PFSK-1 (cell line): Measurements from ENCODE around the gene CARD10.

Experiments used
- FOXP2 ChIP-seq: optimal IDR thresholded peaks from 2 replicates; pipeline ENCODE3; 2011; ENCODE audit warnings: borderline replicate concordance, control low read depth, inconsistent platforms; ENCODE audit not compliant: insufficient read depth; ENCODE audit errors: extremely low read length, extremely low read depth
- POLR2AphosphoS5 ChIP-seq: IDR thresholded peaks from 2 replicates; pipeline ENCODE4 v1.6.1; 2012; ENCODE audit warnings: low read depth, mild to moderate bottlenecking, control low read depth, low read length, moderate library complexity
- REST ChIP-seq, 2 experiments: IDR thresholded peaks; 2 replicates each; pipeline versions ENCODE4 v1.6.1 to v1.8.0; 2011 to 2012; ENCODE audit warnings: low read depth in 2 of 2, low read length in 2 of 2, control low read depth in 1 of 2, inconsistent platforms in 1 of 2, mild to moderate bottlenecking in 1 of 2, moderate library complexity in 1 of 2; ENCODE audit not compliant: insufficient read depth in 1 of 2
- SIN3A ChIP-seq: IDR thresholded peaks from 2 replicates; pipeline ENCODE4 v1.6.1; 2012; ENCODE audit warnings: mild to moderate bottlenecking, low read length, moderate library complexity, borderline replicate concordance; ENCODE audit not compliant: insufficient read depth
- TAF1 ChIP-seq: IDR thresholded peaks from 2 replicates; pipeline ENCODE4 v1.6.1; 2012; ENCODE audit warnings: low read length, control low read depth, borderline replicate concordance; ENCODE audit not compliant: insufficient read depth

Gene CARD10

GRCh38 chr22:37474447-37475090 is 44.6 kb downstream of the CARD10 start:
- no peak for TF ChIP-seq SIN3A
- no peak for TF ChIP-seq FOXP2
- TF ChIP-seq POLR2AphosphoS5, result no peak
- TF ChIP-seq REST (IDR thresholded peaks at IDR 0.05; ENCODE audit: insufficient read depth in 1 of 2, low read depth in 2 of 2, low read length in 2 of 2), result no peak
- TF ChIP-seq TAF1, result no peak

DNA sequence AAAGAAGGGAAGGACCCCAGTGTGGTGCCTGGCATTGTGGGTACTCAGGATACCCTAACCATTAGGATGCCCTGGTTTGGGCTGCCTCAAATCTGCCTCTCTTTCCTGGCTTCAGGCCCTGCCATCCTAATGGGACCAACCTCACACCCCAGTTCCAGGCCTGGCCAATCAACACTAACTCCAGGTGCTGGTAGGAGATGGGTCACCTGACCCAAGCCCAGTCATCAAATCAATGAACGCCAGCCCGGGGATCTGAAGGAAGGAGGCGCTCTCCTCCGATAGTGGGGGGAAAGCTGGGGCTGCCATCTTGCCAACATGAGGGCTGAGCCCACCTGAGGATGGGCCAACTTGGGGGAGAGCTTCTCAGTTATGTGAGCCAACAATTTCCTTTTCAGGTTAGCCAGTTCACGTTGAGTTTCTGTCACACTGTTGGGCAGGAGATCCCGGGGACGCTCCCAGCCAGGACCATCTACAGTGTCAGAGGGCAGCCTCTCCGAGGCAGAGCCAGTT is 45.7 kb downstream of the CARD10 start:
- TF ChIP-seq REST (IDR thresholded peaks at IDR 0.05; ENCODE audit: insufficient read depth in 1 of 2, low read depth in 2 of 2, low read length in 2 of 2) (no peak), FOXP2 (no peak), SIN3A (no peak), POLR2AphosphoS5 (no peak), TAF1 (no peak)

DNA sequence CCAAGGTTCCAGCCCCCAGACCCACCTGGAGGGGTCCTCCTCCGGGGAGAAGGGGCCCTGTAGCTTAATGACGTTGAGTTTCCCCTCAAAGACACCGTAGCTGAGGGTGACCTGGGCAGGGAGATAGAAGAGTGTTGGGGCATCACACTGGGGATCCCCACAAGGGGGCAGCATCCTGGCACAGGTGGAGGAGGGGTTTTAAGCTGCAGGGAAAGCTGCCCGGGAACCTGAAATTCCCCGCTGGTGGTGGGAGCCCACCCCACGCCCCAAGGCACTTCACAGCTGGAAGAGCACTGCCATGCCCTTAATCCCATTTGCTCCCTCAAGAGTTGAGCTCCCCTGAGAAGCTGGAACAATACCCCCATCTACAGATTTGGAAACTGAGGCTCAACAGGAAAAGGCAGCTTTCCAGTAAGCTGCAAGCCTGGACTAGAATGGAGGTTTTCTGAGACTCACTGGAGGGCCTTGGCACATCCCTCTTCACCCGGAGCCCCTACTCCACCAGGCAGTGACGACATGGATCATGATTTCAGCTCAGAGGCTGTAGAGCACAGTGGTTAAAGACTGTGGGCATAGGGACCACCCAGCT is 46.7 kb downstream of the CARD10 start:
- TF ChIP-seq REST (IDR thresholded peaks at IDR 0.05; ENCODE audit: insufficient read depth in 1 of 2, low read depth in 2 of 2, low read length in 2 of 2) (no peak), SIN3A (no peak), FOXP2 (no peak), POLR2AphosphoS5 (no peak), TAF1 (no peak)

DNA sequence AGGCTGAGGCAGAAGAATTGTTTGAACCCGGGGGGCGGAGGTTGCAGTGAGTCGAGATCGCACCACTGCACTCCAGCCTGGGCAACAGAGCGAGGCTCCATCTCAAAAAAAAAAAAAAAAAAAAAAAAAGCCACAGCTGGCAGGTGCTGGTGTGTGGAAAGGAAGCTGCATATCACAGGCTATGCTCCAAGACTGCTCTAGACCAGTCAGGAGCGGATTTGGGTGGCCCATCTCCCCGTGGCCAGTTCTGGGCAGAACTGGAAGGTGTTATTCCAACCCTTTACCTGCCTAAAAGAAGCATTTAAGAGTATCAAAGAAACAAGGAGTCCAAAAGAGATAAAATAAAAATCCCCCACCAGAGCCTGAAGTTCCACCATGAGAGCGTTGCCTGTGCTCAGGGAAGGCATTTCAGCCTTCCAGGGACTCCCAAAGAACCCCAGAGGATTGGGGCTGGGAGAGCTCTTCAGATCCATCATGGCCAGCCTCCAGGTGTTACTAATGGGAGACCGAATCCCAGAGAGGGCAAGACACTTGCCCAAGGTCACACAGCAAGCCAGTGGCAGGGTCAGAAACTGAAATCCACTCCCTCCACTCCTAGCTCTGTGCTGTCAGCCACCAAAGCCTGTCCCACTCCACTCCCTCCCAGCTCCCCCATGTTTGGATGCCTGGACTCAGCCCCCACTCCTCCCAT is 47.3 kb downstream of the CARD10 start:
- TF ChIP-seq POLR2AphosphoS5, result no peak
- no peak for TF ChIP-seq REST (IDR thresholded peaks at IDR 0.05; ENCODE audit: insufficient read depth in 1 of 2, low read depth in 2 of 2, low read length in 2 of 2)
- TF ChIP-seq TAF1, result no peak
- no peak for TF ChIP-seq SIN3A
- TF ChIP-seq FOXP2, result no peak
